Right lobe of liver (tissue), 6 donors: ENCODE measurements around the gene TAB3. TPM values are rescaled to one million over a fixed set of nuclear protein-coding genes. Genes with fewer than 3 reads are reported as not detected.

Experiments
- ATAC-seq, 4 donors: fragments of 200-7000 bp; cut with Tn5 transposase; one replicate each; pipeline ENCODE4 v1.9.1; 2020; ENCODE audit warnings: mild to moderate bottlenecking in 4 of 4, moderate library complexity in 4 of 4
- DNase-seq, 3 donors: peaks; one replicate each; pipeline ENCODE4 v3.0.0-alpha.2; 2020
- H3K27ac ChIP-seq, 3 donors: fragments of 200-600 bp; one replicate each; pipeline ENCODE4 v1.8.0; 2022
- H3K27me3 ChIP-seq, 2 donors: fragments of 200-600 bp; one replicate each; pipeline ENCODE4 v1.8.0; 2022
- H3K36me3 ChIP-seq, 4 donors: fragments of 200-600 bp; sonication (generic) in 1 of 4; one replicate each; pipeline versions ENCODE4 v1.5.1 to v1.8.0; 2017 to 2022; ENCODE audit warnings: control low read depth in 1 of 4
- H3K4me1 ChIP-seq, 4 donors: fragments of 200-600 bp; sonication (generic) in 1 of 4; one replicate each; pipeline versions ENCODE4 v1.5.1 to v1.8.0; 2017 to 2022; ENCODE audit warnings: control low read depth in 1 of 4
- H3K4me3 ChIP-seq, 3 donors: fragments of 200-600 bp; one replicate each; pipeline ENCODE4 v1.8.0; 2022
- H3K9me3 ChIP-seq, 4 donors: fragments of 200-600 bp; sonication (generic) in 1 of 4; one replicate each; pipeline versions ENCODE4 v1.5.1 to v1.8.0; 2017 to 2022; ENCODE audit warnings: control low read depth in 1 of 4
- POLR2A ChIP-seq: fragments of 450-650 bp; IDR thresholded peaks from one replicate; pipeline ENCODE4 v1.6.1; 2017; ENCODE audit warnings: antibody characterized with exemption, mild to moderate bottlenecking
- WGBS: methylation state at CpG from one replicate; pipeline ENCODE4 v1.1.6; 2018; ENCODE audit warnings: low coverage, low lambda C conversion rate; ENCODE audit not compliant: insufficient coverage; ENCODE audit errors: missing lambda C conversion rate; 5-methylcytosine and 5-hydroxymethylcytosine counted together
- intact Hi-C, 2 donors: fragments of 100-400 bp; cut with DNase I; formaldehyde crosslinking; loops; one replicate each; pipeline versions ENCODE4 v1.11.2 to v1.14.1; 2022
- total RNA-seq, 6 experiments: library from RNA; depleted of rRNA in 2 of 6; stranded (reverse); fragments of >200 nt in 2 of 6; fragmentation: NEBNext Ultra II Directional in 3 of 6; extraction: Animal tissue kit (Norgen Biotek cat#: 25700) in 3 of 6; gene quantifications; one replicate each; pipeline versions ENCODE4 v1.1.0 to v1.2.4, GENCODE V29; 2016 to 2023
- TF ChIP-seq, protein P1 (sequence below), 4 donors: fragments of 200-600 bp in 3 of 4; fragments of 450-650 bp in 1 of 4; IDR thresholded peaks; one replicate each; pipeline versions ENCODE4 v1.5.1 to v1.8.0; 2016 to 2022; ENCODE audit warnings: antibody characterized with exemption in 4 of 4, mild to moderate bottlenecking in 2 of 4
- donor health status: DM: no; HTN: yes; CAD: no.
- donor health status: DM: no; HTN: no; CAD: no.
- donor health status: DM: no; HTN: no; CAD: no.
- donor health status: DM: no; HTN: yes; CAD: no.
- donor health status: DM: no; HTN: yes; CAD: no.

TAB3 gene
- total RNA-seq, 6 experiments from 2014 or later = 17.1 to 38.6 (median 23.6) TPM

DNA sequence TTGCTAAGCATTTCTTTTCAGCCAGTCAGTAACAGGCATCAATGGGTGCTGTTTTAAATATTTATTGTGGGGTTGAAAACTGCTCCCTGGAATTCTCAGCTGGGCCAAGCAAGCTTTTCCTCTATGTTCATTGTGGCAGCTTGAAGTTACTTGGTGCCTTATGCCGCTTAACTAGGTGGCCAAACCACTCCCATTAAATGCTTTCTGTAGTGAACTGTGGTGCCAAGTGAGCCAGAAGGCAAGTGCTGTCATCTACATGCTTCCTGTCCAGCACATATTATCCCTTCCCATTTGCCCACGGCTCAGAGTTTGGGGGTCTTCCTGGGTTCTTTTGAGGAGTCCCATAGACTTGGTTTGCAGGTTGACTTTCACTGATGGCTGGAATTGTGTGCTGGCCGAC, 64.8 kb downstream of the TAB3 start:
- DNase-seq = no peak
- no peaks in the 10 kb centered on the region for H3K4me1 ChIP-seq
- H3K9me3 ChIP-seq = no peaks in the 10 kb centered on the region
- H3K4me3 ChIP-seq = no peak overlapping the region
- intact Hi-C loops = no loop called here
- peak; percentile 59 to 81 (median 71) for ATAC-seq
- 20% methylated on average over 2 of the region's 3 CpGs for WGBS
- no peaks in the 10 kb centered on the region for H3K27me3 ChIP-seq
- no peaks in the 10 kb centered on the region for H3K36me3 ChIP-seq
- TF ChIP-seq, protein P1, sequence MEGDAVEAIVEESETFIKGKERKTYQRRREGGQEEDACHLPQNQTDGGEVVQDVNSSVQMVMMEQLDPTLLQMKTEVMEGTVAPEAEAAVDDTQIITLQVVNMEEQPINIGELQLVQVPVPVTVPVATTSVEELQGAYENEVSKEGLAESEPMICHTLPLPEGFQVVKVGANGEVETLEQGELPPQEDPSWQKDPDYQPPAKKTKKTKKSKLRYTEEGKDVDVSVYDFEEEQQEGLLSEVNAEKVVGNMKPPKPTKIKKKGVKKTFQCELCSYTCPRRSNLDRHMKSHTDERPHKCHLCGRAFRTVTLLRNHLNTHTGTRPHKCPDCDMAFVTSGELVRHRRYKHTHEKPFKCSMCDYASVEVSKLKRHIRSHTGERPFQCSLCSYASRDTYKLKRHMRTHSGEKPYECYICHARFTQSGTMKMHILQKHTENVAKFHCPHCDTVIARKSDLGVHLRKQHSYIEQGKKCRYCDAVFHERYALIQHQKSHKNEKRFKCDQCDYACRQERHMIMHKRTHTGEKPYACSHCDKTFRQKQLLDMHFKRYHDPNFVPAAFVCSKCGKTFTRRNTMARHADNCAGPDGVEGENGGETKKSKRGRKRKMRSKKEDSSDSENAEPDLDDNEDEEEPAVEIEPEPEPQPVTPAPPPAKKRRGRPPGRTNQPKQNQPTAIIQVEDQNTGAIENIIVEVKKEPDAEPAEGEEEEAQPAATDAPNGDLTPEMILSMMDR (IDR thresholded peaks at IDR 0.05) = no peak
- no peak for TF ChIP-seq POLR2A
- H3K27ac ChIP-seq = no peak overlapping the region

DNA sequence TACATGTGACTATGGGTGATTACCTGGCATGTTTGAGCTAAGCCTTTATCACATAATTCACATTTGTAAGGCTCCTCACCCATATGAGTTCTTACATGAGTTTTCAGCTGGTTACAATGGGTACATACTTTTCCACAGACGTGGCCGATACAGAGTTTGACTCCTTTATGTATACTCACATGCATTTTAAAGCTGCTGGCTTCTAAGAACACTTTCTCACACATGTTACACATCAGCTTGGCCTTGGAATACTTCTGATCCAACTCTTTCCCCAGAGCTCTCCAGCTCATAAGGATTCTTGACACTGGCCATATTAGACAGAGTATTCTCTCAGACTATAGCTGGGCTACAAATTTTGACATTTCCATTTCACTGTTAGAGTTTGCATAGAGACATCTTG, 66.3 kb downstream of the TAB3 start:
- WGBS = 70% methylated on average over 2 of the region's 2 CpGs
- no peak for ATAC-seq
- DNase-seq = no peak
- Histone ChIP-seq H3K4me3 (no peak overlapping the region), H3K36me3 (no peaks in the 10 kb centered on the region), H3K27me3 (no peaks in the 10 kb centered on the region), H3K4me1 (no peaks in the 10 kb centered on the region), H3K9me3 (no peaks in the 10 kb centered on the region), H3K27ac (no peak overlapping the region)
- intact Hi-C loops = no loop called here
- TF ChIP-seq, protein P1 (IDR thresholded peaks at IDR 0.05) = no peak

DNA sequence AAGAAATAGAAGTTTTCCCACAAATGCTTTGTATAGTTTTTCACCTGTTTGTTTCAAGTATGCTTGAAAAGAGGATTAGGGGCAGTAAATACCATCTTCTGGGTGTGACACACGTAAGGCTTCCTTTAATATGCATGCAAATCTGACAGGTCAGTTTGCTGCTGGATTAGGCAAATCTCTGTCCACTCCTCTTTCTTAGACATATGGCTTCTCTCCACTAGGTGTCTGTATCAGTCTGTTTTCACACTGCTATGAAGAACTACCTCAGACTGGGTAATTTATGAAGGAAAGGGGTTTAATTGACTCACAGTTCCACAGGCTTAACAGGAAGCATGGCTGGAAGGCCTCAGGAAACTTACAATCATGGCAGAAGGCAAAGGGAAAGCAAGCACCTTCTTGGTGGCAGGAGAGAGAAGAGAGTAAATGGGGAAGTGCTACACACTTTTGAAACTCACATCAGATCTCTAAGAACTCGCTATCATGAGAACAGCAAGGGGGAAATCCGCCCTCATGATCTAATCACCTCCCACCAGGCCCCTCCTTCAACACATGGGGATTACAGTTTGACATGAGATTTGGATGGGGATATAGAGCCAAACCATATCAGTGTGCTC, 66.9 kb downstream of the TAB3 start:
- intact Hi-C loops = no loop called here
- H3K9me3 ChIP-seq = no peaks in the 10 kb centered on the region
- no peaks in the 10 kb centered on the region for H3K27me3 ChIP-seq
- no peaks in the 10 kb centered on the region for H3K36me3 ChIP-seq
- H3K4me1 ChIP-seq = no peaks in the 10 kb centered on the region
- ATAC-seq (peak; percentile 50 to 74 (median 64)), DNase-seq (no peak)
- 38% methylated on average over 3 of the region's 3 CpGs for WGBS
- H3K27ac ChIP-seq = no peak overlapping the region
- H3K4me3 ChIP-seq = no peak overlapping the region
- no peak for TF ChIP-seq POLR2A
- TF ChIP-seq, protein P1 (IDR thresholded peaks at IDR 0.05) = peak; percentile 13 to 40 (median 32)

DNA sequence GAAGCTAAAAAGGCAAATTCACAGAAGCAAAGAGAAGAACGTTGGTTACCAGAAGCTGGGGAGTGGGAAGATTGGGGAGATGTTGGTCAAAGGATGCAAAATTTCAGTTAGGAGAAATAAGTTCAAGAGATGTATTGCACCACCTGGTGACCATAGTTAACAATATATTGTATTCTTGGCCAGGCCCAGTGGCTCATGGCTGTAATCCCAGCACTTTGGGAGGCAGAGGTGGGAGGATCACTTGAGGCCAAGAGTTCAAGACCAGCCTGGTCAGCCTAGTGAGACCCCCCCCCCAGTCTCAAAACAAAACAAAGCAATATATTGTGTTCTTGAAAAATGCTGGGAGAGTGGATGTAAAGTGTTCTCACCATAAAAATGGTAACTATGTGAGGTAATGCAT, 67.9 kb downstream of the TAB3 start:
- H3K27me3 ChIP-seq = no peaks in the 10 kb centered on the region
- ATAC-seq (no peak), DNase-seq (no peak)
- no peak overlapping the region for H3K27ac ChIP-seq
- H3K4me3 ChIP-seq = no peak overlapping the region
- TF ChIP-seq POLR2A = no peak
- TF ChIP-seq, protein P1 (IDR thresholded peaks at IDR 0.05) = no peak
- H3K4me1 ChIP-seq = no peaks in the 10 kb centered on the region
- intact Hi-C loops = no loop called here
- H3K9me3 ChIP-seq = no peaks in the 10 kb centered on the region
- no peaks in the 10 kb centered on the region for H3K36me3 ChIP-seq
- WGBS = 40% methylated on average over 1 of the region's 1 CpG

DNA sequence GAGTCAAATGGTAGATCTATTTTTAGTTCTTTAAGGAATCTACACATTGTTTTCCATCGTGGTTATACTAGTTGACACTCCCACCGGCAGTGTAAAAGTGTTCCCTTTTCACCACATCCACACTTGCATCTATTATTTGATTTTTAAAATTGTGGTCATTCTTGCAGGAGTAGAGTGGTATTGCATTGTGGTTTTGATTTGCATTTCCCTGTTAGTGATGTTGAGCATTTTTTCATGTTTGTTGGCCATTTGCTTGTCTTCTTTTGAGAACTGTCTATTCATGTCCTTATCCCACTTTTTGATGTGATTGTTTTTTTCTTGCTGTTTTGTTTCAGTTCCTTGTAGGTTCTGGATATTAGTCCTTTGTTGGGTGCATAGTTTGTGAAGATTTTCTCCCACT, 70.0 kb downstream of the TAB3 start:
- no peak for ATAC-seq
- DNase-seq = no peak
- TF ChIP-seq, protein P1 (IDR thresholded peaks at IDR 0.05) = no peak
- TF ChIP-seq POLR2A = no peak
- intact Hi-C loops = no loop called here
- no peak overlapping the region for H3K27ac ChIP-seq
- H3K36me3 ChIP-seq = no peaks in the 10 kb centered on the region
- H3K27me3 ChIP-seq = no peaks in the 10 kb centered on the region
- WGBS = 48% methylated on average over 2 of the region's 2 CpGs
- H3K4me3 ChIP-seq = no peak overlapping the region
- H3K9me3 ChIP-seq = no peaks in the 10 kb centered on the region
- no peaks in the 10 kb centered on the region for H3K4me1 ChIP-seq
